IPS DF 19.7 (cell line): ENCODE results near the gene TSGA10IP.

Experiments used
- DNase-seq: peaks from one replicate; pipeline ENCODE4 v3.0.0-alpha.2; 2013; ENCODE audit warnings: low read depth, low spot score

TSGA10IP gene

DNA sequence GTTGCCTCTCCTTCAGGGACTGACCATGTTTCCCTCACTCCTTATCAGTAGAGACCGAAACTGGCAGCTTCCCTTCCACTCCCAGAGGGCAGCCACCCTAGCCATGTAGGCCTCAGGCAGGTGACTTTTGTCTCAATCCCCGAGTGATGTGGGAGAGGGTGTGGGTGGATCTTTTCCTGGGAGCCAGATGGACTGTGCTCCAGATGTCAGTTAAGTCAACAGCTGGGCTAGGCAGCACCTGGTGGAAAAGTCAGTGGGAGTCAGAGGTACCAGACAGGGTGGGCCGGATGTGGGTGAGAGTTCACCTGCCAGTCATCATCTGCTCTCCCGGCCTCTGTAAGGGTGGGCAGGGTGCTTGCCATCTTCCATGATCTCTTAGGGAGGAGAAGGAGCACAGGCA, 58.9 kb downstream of the TSGA10IP start:
- no peak for DNase-seq

DNA sequence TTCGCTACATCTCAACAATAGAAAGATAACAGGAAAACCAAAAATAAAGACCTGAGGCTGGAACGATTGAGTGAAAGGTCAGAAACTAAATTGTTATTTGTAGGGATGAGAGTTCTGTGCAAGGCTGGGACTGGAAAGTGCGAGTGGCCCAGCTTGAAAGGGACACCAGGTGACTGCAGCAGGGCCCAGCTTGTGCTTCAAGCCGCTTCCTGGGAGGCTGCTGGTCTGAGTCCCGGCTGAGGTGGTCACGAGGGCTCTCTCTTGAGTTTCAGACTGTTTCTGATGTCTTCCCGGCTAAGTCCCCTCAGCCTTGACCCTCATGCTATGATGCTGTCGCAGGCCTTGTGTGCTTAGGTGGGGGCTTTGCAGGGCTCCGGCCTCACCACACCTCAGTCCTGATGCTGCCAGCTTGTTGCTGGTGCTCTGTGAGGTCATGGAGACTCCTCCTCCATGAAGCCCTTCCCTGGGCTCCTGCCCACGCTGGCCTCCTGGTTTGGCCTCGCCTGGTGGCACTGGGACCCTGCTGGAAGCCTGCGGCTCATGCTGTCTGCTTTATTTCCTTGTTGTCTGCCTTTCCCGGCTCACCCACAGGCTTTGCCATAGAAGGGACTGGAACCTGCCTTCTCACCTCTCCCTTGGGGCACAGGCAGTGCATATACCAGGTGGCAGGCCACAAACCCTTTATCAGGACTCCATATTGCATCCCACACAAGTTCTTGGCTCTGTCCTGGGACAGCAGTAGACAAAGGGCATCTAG, 61.0 kb downstream of the TSGA10IP start:
- no peak for DNase-seq

DNA sequence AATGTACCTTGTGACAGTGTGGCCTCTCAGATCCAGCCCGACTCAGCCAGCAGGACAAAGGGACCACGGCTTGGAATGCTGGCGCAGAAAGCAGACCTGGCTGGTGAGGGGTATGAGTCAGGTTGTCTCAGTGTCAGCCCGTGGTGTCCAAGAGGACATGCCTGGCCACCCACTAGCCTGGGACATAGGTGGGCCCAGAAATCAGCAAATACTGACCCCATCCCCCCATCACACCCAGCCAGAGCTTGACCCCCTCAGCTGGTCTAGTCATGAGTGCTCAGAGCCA, 61.6 kb downstream of the TSGA10IP start:
- no peak for DNase-seq

DNA sequence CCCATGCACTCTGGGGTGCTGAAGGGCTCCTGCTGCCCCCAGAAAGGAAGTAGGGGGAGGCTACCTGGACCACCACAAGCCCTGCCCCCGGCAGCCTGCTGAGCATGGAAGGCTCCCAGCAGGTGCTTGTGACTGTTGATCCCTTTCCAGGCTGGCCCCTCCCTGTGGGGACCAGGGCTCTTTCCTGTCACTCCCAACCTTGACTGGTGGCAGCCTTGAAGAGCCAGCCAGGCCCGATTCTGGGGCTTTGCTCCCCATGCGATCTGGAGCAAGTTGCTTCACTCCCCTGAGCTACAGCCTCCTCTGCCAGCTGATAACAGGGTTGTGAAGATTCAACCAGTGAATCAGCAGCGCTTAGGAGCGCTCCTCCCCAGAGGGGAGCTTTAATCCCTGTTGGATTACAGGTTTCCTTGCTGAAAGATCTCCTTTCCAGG, 61.9 kb downstream of the TSGA10IP start:
- DNase-seq = no peak

DNA sequence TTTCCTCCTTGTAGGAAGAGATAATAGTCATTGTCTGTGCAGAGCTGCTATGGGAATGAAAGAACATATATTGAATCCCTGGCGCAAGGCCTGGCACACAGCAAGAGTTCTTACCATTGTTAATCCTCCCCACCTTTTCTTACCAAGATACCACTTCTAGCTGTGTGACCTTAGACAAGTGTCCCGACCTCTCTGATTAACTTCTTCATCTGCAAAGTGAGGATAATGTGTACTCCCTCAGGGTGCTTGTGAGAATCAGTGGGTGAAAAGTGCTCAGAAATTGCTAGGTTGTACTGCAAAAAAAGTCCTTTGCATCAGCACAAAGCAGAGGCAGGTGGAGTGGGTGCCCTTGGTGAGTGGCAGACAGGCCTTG, 62.8 kb downstream of the TSGA10IP start:
- no peak for DNase-seq

DNA sequence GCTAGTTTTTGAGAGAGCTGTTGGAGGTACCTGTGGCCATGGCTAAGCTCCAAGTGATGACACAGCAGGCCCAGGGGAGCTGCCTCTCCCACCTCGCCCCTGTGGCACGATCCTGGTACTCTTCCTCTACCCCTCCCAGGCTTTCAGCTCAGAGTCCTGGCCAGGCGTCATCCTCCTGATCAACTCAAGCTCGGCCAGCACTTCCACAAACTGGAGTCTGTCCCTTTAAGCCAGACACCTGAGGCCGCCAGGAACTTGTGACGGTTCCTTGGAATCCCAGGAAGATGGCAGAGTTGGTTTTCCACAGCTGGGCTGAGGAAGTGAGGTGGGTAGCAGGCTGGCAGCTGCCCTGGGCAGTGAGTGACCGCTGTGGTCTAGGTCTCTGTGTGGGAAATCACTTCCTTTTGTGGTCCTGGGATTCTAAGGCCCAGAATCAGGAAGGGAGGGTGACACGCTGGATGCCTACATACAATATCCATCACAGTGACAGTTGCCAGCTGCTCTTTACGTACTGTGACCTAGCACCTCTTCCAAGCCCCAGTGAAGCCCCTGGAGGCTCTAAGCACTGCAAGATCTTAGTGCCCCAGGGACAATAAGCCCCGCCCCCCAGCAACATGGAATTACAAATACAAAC, 63.3 kb downstream of the TSGA10IP start:
- DNase-seq = no peak
